HG02973 (cell line): ENCODE measurements around the gene TNP1.

Experiments
- ATAC-seq: cut with Tn5 transposase; IDR thresholded peaks from one replicate; pipeline ENCODE4 v1.9.1; 2021; ENCODE audit warnings: moderate library complexity; ENCODE audit not compliant: unreplicated experiment

The TNP1 gene

GRCh38 chr2:216875862-216876261, 16.0 kb upstream of the TNP1 start:
- no peak for ATAC-seq

- ATAC-seq = no peak
Measured at GRCh38 chr2:216873573-216873972, 13.7 kb upstream of the TNP1 start.

- no peak for ATAC-seq
Measured at GRCh38 chr2:216872624-216873023, 12.8 kb upstream of the TNP1 start.

- ATAC-seq = no peak
Measured at GRCh38 chr2:216872040-216872439, 12.2 kb upstream of the TNP1 start.

GRCh38 chr2:216871333-216871934, 11.6 kb upstream of the TNP1 start:
- ATAC-seq = no peak

GRCh38 chr2:216870508-216871332, 10.9 kb upstream of the TNP1 start:
- ATAC-seq = no peak

GRCh38 chr2:216866515-216867095, 6.7 kb upstream of the TNP1 start:
- no peak for ATAC-seq

GRCh38 chr2:216865658-216866057, 5.8 kb upstream of the TNP1 start:
- ATAC-seq = no peak

GRCh38 chr2:216863946-216864345, 4.1 kb upstream of the TNP1 start:
- ATAC-seq = no peak

- no peak for ATAC-seq
Measured at GRCh38 chr2:216862628-216863398, 2.9 kb upstream of the TNP1 start.

- ATAC-seq = no peak
Measured at GRCh38 chr2:216860426-216861137, 718 bp upstream of the TNP1 start.

GRCh38 chr2:216858312-216858711, 1.6 kb downstream of the TNP1 start:
- ATAC-seq = no peak

GRCh38 chr2:216857131-216857550, 2.7 kb downstream of the TNP1 start:
- ATAC-seq = no peak

- no peak for ATAC-seq
Measured at GRCh38 chr2:216856406-216857065, 3.3 kb downstream of the TNP1 start.

- no peak for ATAC-seq
Measured at GRCh38 chr2:216855605-216856004, 4.3 kb downstream of the TNP1 start.

GRCh38 chr2:216855079-216855478, 4.8 kb downstream of the TNP1 start:
- ATAC-seq = no peak

GRCh38 chr2:216851486-216852090, 8.3 kb downstream of the TNP1 start:
- ATAC-seq = no peak

- no peak for ATAC-seq
Measured at GRCh38 chr2:216850665-216851322, 9.1 kb downstream of the TNP1 start.

- ATAC-seq = no peak
Measured at GRCh38 chr2:216849987-216850386, 9.9 kb downstream of the TNP1 start.
